Measurements from ENCODE around the gene EFNA3. TPM values are rescaled to one million over a fixed set of nuclear protein-coding genes. Genes with fewer than 3 reads are reported as not detected.

EFNA3 gene
- total and polyA plus RNA-seq, 9 of the 15 experiments (the other 6 are each of a cell fraction or from before 2014, with no cell fraction given) = 0.59 to 7.9 (median 4.7) TPM

DNA sequence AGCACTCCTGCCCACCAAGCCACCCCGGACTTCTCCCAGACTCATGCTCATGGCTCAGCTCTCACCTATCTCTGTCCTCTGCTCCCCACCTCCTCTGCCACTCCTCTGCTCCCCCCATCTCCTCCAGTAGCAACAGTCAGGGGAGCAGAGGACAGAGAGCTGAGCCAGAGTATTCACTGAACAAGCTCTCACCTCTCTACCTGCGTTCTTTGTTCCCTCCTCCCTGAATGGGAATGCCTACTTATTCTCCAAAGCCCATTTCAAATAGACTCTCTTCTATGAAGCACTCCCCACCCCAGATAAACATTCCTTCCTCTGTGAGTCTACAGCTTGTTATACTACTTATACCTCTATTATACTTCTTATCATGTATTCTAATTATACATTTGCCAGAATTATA, 42.6 kb downstream of the EFNA3 start:
- peak overlapping the region; percentile 37; the same call in 1 of the 2 replicates for H3K4me2 ChIP-seq (ENCODE audit: insufficient read depth, low read length)
- intact Hi-C loops (cut with micrococcal nuclease) = no loop called here
- WGBS (ENCODE audit: insufficient coverage, low coverage, missing lambda C conversion rate) = 28% methylated on average over 2 of the region's 2 CpGs
- H3K27ac ChIP-seq (ENCODE audit: extremely low read depth, low read depth, low read length) = peak overlapping the region; percentile 12; the same call in 1 of the 3 replicates
- no peaks in the 10 kb centered on the region for H3K36me3 ChIP-seq (ENCODE audit: control insufficient read depth, insufficient read depth, low read length)
- ChIA-PET CTCF (ENCODE audit: low intra/inter-chr PET ratio) (interaction anchor here (1.3 kb wide), 1 partner anchor 47 kb away, joined by 3 read pairs; no protein-coding TSS in a partner anchor), POLR2A (no interaction called here)
- in situ Hi-C loops (cut with MboI) = no loop called here
- no TSS peak for BruUV-seq (replicated peaks)
- peaks cover 19 to 25% of the 10 kb centered on the region in 2 experiments for H3K4me1 ChIP-seq (replicated peaks in 1 of 2; ENCODE audit: control insufficient read depth in 2 of 2, insufficient read depth in 2 of 2, low read length in 2 of 2)
- H3K9me1 ChIP-seq (ENCODE audit: control insufficient read depth, insufficient read depth, low read length) = no peaks in the 10 kb centered on the region
- H3K4me3 ChIP-seq = no peak overlapping the region
- no peak for DNase-seq (ENCODE audit: extremely low read depth in 1 of 4, low spot score in 3 of 4)
- H3K9me3 ChIP-seq (replicated peaks; ENCODE audit: control insufficient read depth, insufficient read depth, low read depth, low read length) = no peaks in the 10 kb centered on the region
- H3K9ac ChIP-seq (ENCODE audit: insufficient read depth in 1 of 2, low read depth in 2 of 2, low read length in 2 of 2) = peak overlapping the region; percentile 24 to 74; a peak in 2 of 4 replicates
- H2AFZ ChIP-seq (ENCODE audit: low read depth, low read length) = peak overlapping the region; percentile 78
- H4K20me1 ChIP-seq (replicated peaks; ENCODE audit: control insufficient read depth, insufficient read depth, low read length) = no peaks in the 10 kb centered on the region
- peak; percentile 13 for ATAC-seq
- FAIRE-seq = no peak
- no peaks in the 10 kb centered on the region for H3K27me3 ChIP-seq (ENCODE audit: control insufficient read depth in 2 of 2, insufficient read depth in 2 of 2, low read length in 2 of 2)
- no peaks in the 10 kb centered on the region for H3K79me2 ChIP-seq (ENCODE audit: control insufficient read depth, insufficient read depth, low read length)
- TF ChIP-seq TRIM25 (IDR thresholded peaks at IDR 0.05; ENCODE audit: borderline replicate concordance) (no peak), MTA2 (IDR thresholded peaks at IDR 0.05; ENCODE audit: low read depth) (no peak), ARID2 (IDR thresholded peaks at IDR 0.05) (no peak), FIP1L1 (IDR thresholded peaks at IDR 0.05; ENCODE audit: low read depth, low read length, poor library complexity, severe bottlenecking) (no peak), SRSF9 (IDR thresholded peaks at IDR 0.05; ENCODE audit: borderline replicate concordance, low read depth, low read length) (no peak), ZNF175 (CRISPR knock-in tag; IDR thresholded peaks at IDR 0.05; ENCODE audit: low read depth) (no peak), HDAC8 (tag; IDR thresholded peaks at IDR 0.05) (0 out of 2 replicates have a peak, but pooled peaks have one; percentile 8), BHLHE40 (IDR thresholded peaks at IDR 0.05; ENCODE audit: low read length) (no peak)
- TF ChIP-seq, protein P1, sequence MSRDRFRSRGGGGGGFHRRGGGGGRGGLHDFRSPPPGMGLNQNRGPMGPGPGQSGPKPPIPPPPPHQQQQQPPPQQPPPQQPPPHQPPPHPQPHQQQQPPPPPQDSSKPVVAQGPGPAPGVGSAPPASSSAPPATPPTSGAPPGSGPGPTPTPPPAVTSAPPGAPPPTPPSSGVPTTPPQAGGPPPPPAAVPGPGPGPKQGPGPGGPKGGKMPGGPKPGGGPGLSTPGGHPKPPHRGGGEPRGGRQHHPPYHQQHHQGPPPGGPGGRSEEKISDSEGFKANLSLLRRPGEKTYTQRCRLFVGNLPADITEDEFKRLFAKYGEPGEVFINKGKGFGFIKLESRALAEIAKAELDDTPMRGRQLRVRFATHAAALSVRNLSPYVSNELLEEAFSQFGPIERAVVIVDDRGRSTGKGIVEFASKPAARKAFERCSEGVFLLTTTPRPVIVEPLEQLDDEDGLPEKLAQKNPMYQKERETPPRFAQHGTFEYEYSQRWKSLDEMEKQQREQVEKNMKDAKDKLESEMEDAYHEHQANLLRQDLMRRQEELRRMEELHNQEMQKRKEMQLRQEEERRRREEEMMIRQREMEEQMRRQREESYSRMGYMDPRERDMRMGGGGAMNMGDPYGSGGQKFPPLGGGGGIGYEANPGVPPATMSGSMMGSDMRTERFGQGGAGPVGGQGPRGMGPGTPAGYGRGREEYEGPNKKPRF (IDR thresholded peaks at IDR 0.05; ENCODE audit: low read depth, low read length) = no peak
- TF ChIP-seq, protein P2, sequence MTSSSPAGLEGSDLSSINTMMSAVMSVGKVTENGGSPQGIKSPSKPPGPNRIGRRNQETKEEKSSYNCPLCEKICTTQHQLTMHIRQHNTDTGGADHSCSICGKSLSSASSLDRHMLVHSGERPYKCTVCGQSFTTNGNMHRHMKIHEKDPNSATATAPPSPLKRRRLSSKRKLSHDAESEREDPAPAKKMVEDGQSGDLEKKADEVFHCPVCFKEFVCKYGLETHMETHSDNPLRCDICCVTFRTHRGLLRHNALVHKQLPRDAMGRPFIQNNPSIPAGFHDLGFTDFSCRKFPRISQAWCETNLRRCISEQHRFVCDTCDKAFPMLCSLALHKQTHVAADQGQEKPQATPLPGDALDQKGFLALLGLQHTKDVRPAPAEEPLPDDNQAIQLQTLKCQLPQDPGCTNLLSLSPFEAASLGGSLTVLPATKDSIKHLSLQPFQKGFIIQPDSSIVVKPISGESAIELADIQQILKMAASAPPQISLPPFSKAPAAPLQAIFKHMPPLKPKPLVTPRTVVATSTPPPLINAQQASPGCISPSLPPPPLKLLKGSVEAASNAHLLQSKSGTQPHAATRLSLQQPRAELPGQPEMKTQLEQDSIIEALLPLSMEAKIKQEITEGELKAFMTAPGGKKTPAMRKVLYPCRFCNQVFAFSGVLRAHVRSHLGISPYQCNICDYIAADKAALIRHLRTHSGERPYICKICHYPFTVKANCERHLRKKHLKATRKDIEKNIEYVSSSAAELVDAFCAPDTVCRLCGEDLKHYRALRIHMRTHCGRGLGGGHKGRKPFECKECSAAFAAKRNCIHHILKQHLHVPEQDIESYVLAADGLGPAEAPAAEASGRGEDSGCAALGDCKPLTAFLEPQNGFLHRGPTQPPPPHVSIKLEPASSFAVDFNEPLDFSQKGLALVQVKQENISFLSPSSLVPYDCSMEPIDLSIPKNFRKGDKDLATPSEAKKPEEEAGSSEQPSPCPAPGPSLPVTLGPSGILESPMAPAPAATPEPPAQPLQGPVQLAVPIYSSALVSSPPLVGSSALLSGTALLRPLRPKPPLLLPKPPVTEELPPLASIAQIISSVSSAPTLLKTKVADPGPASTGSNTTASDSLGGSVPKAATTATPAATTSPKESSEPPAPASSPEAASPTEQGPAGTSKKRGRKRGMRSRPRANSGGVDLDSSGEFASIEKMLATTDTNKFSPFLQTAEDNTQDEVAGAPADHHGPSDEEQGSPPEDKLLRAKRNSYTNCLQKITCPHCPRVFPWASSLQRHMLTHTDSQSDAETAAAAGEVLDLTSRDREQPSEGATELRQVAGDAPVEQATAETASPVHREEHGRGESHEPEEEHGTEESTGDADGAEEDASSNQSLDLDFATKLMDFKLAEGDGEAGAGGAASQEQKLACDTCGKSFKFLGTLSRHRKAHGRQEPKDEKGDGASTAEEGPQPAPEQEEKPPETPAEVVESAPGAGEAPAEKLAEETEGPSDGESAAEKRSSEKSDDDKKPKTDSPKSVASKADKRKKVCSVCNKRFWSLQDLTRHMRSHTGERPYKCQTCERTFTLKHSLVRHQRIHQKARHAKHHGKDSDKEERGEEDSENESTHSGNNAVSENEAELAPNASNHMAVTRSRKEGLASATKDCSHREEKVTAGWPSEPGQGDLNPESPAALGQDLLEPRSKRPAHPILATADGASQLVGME (CRISPR knock-in tag; IDR thresholded peaks at IDR 0.05) = no peak
